Testis (tissue), 2 donors: Measurements from ENCODE around the gene EXOSC7.

Source experiments
- CTCF ChIP-seq, 3 experiments: fragments of 450-650 bp in 2 of 3; fragments of 200-600 bp in 1 of 3; sonication (generic) in 1 of 3; IDR thresholded peaks; one replicate each; pipeline ENCODE4 v1.5.1; 2016 to 2019; ENCODE audit warnings: antibody characterized with exemption in 3 of 3, mild to moderate bottlenecking in 2 of 3, moderate library complexity in 1 of 3
- POLR2A ChIP-seq: fragments of 450-650 bp; IDR thresholded peaks from one replicate; pipeline ENCODE4 v1.6.1; 2017; ENCODE audit warnings: antibody characterized with exemption, mild to moderate bottlenecking, moderate library complexity

GRCh38 chr3:44991326-44991725 is 15.3 kb downstream of the EXOSC7 start:
- no peak for TF ChIP-seq CTCF (IDR thresholded peaks at IDR 0.05)
- TF ChIP-seq POLR2A: no peak
